Neural crest cell (in vitro differentiated cells): Measurements from ENCODE around the gene OR5W2. TPM values are rescaled to one million over a fixed set of nuclear protein-coding genes. Genes with fewer than 3 reads are reported as not detected.

Source experiments
- total RNA-seq: library from RNA; stranded (reverse); gene quantifications from 2 replicates; pipeline ENCODE4 v1.2.1, GENCODE V29; 2021

The OR5W2 gene
- total RNA-seq, 1 donor from 2014 or later: not detected

Other genes starting within 250 kb of the OR5W2 start
- gene OR5D13, start 141.1 kb downstream of the OR5W2 start, total RNA-seq: not detected in 2 replicates
- not detected in 2 replicates for gene OR5D14, start 119.0 kb downstream of the OR5W2 start, total RNA-seq
- gene OR5L1, start 103.2 kb downstream of the OR5W2 start, total RNA-seq: not detected in 2 replicates
- gene OR5D18, start 95.0 kb downstream of the OR5W2 start, total RNA-seq: not detected in 2 replicates
- not detected in 2 replicates for gene OR5L2, start 87.4 kb downstream of the OR5W2 start, total RNA-seq
- gene OR5D16, start 75.8 kb downstream of the OR5W2 start, total RNA-seq: not detected in 2 replicates
- gene TRIM51, start 31.3 kb downstream of the OR5W2 start, total RNA-seq: not detected in 2 replicates
- gene OR5I1, start 21.8 kb upstream of the OR5W2 start, total RNA-seq: not detected in 2 replicates
- 0.09 TPM in 1 of 2 replicates, not detected in the other for gene OR10AG1, start 55.4 kb upstream of the OR5W2 start, total RNA-seq
- not detected in 2 replicates for gene OR5F1, start 80.0 kb upstream of the OR5W2 start, total RNA-seq
- gene OR5AS1, start 113.1 kb upstream of the OR5W2 start, total RNA-seq: not detected in 2 replicates
- not detected in 2 replicates for gene OR8I2, start 178.7 kb upstream of the OR5W2 start, total RNA-seq
- gene OR8H2, start 189.1 kb upstream of the OR5W2 start, total RNA-seq: not detected in 2 replicates
- gene OR8H3, start 207.8 kb upstream of the OR5W2 start, total RNA-seq: not detected in 2 replicates
- gene OR8J3, start 225.6 kb upstream of the OR5W2 start, total RNA-seq: not detected in 2 replicates
- gene OR8K5, start 245.7 kb upstream of the OR5W2 start, total RNA-seq: not detected in 2 replicates